ENCODE data around the gene GNAQ.

GNAQ gene

GRCh38 chr9:78047106-78047505 lies 15.5 kb upstream of the GNAQ start:
- no peak for TF ChIP-seq CTCF (IDR thresholded peaks at IDR 0.05)
- Mint-ChIP-seq H3K36me3 (ENCODE audit: low read depth) (no peaks in the 10 kb centered on the region), H3K27me3 (ENCODE audit: low read depth, poor library complexity) (no peaks in the 10 kb centered on the region), H3K27ac (no peak overlapping the region), H3K4me3 (no peak overlapping the region), H3K9me3 (no peaks in the 10 kb centered on the region), H3K4me1 (no peaks in the 10 kb centered on the region)
- no peak for DNase-seq

GRCh38 chr9:78046112-78046511 lies 14.5 kb upstream of the GNAQ start:
- no peaks in the 10 kb centered on the region for H3K36me3 Mint-ChIP-seq (ENCODE audit: low read depth)
- H3K9me3 Mint-ChIP-seq: no peaks in the 10 kb centered on the region
- no peak for DNase-seq
- no peak overlapping the region for H3K27ac Mint-ChIP-seq
- H3K4me1 Mint-ChIP-seq: peaks cover 4% of the 10 kb centered on the region
- no peak overlapping the region for H3K4me3 Mint-ChIP-seq
- TF ChIP-seq CTCF (IDR thresholded peaks at IDR 0.05): no peak
- no peaks in the 10 kb centered on the region for H3K27me3 Mint-ChIP-seq (ENCODE audit: low read depth, poor library complexity)

- Mint-ChIP-seq H3K4me1 (peaks cover 5% of the 10 kb centered on the region), H3K4me3 (no peak overlapping the region), H3K36me3 (ENCODE audit: low read depth) (no peaks in the 10 kb centered on the region), H3K9me3 (no peaks in the 10 kb centered on the region), H3K27ac (no peak overlapping the region), H3K27me3 (ENCODE audit: low read depth, poor library complexity) (no peaks in the 10 kb centered on the region)
- DNase-seq: no peak
- no peak for TF ChIP-seq CTCF (IDR thresholded peaks at IDR 0.05)
Observed at GRCh38 chr9:78044886-78045285, 13.3 kb upstream of the GNAQ start.

- Mint-ChIP-seq H3K27me3 (ENCODE audit: low read depth, poor library complexity) (no peaks in the 10 kb centered on the region), H3K9me3 (no peaks in the 10 kb centered on the region), H3K27ac (peak overlapping the region; percentile 69), H3K4me1 (peaks cover 5% of the 10 kb centered on the region), H3K4me3 (no peak overlapping the region), H3K36me3 (ENCODE audit: low read depth) (no peaks in the 10 kb centered on the region)
- DNase-seq: no peak
- no peak for TF ChIP-seq CTCF (IDR thresholded peaks at IDR 0.05)
Observed at GRCh38 chr9:78044189-78044588, 12.6 kb upstream of the GNAQ start.

DNA sequence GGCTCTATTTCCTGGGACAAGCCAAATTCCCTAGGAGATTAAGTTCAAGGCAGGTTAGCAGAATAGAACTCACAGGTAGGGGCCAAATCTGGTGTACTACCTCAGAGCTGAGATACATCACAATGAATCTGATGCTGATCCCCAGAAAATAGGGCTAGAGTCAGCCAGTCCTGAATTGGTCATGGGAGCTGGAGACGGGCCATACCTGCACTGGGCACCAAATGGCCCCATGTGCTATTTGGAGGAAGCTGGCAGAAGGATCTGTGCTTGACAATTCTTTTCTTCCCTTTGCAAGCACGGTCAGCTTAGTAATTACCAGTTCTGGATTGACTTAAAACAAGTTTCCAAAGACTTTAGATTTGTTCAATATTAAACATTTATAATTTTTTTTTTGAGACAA lies 10.4 kb upstream of the GNAQ start:
- no peak for TF ChIP-seq CTCF (IDR thresholded peaks at IDR 0.05)
- no peak overlapping the region for H3K27ac Mint-ChIP-seq
- H3K9me3 Mint-ChIP-seq: no peaks in the 10 kb centered on the region
- H3K4me1 Mint-ChIP-seq: peaks cover 5% of the 10 kb centered on the region
- no peaks in the 10 kb centered on the region for H3K36me3 Mint-ChIP-seq (ENCODE audit: low read depth)
- no peak overlapping the region for H3K4me3 Mint-ChIP-seq
- no peaks in the 10 kb centered on the region for H3K27me3 Mint-ChIP-seq (ENCODE audit: low read depth, poor library complexity)
- no peak for DNase-seq

DNA sequence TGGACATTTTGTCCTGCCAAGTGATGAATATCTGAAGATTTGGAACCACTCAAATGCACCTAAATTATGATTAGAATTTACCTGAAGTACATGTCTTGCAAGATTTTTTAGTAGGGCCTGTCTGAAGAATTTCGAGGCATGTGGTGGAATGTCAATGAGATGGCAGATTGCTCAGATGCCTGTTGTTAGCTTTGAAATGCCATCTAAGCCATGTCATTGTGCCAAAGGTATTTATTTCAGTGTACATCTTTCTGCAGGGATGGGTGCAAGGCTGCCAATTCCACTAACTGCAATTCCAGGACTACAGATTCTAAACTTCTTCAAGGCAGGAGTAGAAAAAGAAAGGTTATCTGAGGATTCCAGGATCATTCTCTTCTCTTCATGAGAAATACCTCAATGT lies 9.1 kb upstream of the GNAQ start:
- no peak overlapping the region for H3K27ac Mint-ChIP-seq
- no peak for TF ChIP-seq CTCF (IDR thresholded peaks at IDR 0.05)
- no peaks in the 10 kb centered on the region for H3K27me3 Mint-ChIP-seq (ENCODE audit: low read depth, poor library complexity)
- H3K4me3 Mint-ChIP-seq: no peak overlapping the region
- no peaks in the 10 kb centered on the region for H3K9me3 Mint-ChIP-seq
- no peak for DNase-seq
- H3K4me1 Mint-ChIP-seq: peaks cover 5% of the 10 kb centered on the region
- H3K36me3 Mint-ChIP-seq (ENCODE audit: low read depth): no peaks in the 10 kb centered on the region
